ENCODE data around the gene ENAH.

ENAH gene

GRCh38 chr1:225471109-225471452 lies 181.8 kb downstream of the ENAH start:
- TF ChIP-seq, protein P1, sequence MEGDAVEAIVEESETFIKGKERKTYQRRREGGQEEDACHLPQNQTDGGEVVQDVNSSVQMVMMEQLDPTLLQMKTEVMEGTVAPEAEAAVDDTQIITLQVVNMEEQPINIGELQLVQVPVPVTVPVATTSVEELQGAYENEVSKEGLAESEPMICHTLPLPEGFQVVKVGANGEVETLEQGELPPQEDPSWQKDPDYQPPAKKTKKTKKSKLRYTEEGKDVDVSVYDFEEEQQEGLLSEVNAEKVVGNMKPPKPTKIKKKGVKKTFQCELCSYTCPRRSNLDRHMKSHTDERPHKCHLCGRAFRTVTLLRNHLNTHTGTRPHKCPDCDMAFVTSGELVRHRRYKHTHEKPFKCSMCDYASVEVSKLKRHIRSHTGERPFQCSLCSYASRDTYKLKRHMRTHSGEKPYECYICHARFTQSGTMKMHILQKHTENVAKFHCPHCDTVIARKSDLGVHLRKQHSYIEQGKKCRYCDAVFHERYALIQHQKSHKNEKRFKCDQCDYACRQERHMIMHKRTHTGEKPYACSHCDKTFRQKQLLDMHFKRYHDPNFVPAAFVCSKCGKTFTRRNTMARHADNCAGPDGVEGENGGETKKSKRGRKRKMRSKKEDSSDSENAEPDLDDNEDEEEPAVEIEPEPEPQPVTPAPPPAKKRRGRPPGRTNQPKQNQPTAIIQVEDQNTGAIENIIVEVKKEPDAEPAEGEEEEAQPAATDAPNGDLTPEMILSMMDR (IDR thresholded peaks at IDR 0.05; ENCODE audit: low read depth, low read length, missing control alignments) = no peak

GRCh38 chr1:225470211-225471108 lies 182.5 kb downstream of the ENAH start:
- no peaks in the 10 kb centered on the region for H3K27me3 ChIP-seq (replicated peaks)
- in situ Hi-C loops (cut with HindIII; ENCODE audit: low pct_ligation_motif_present, low sequenced_read_pairs) = loop anchor here (25.0 kb wide), 1 partner anchor 517 kb away; the partner anchor contains the start of gene SDE2
- DNase-seq = no peak

More at GRCh38 chr1:225471109-225471452, 181.8 kb downstream of the ENAH start:
- Histone ChIP-seq H3K4me3 (ENCODE audit: low read depth, low read length) (no peak overlapping the region), H3K27ac (no peak overlapping the region), H3K27me3 (replicated peaks) (no peaks in the 10 kb centered on the region), H3K36me3 (replicated peaks) (no peaks in the 10 kb centered on the region)
- in situ Hi-C loops (cut with HindIII; ENCODE audit: low pct_ligation_motif_present, low sequenced_read_pairs) = loop anchor here (25.0 kb wide), 1 partner anchor 516 kb away; the partner anchor contains the start of gene SDE2
- DNase-seq = no peak

GRCh38 chr1:225469051-225469450 lies 183.9 kb downstream of the ENAH start:
- in situ Hi-C loops (cut with HindIII; ENCODE audit: low pct_ligation_motif_present, low sequenced_read_pairs) = loop anchor here (25.0 kb wide), 1 partner anchor 518 kb away; the partner anchor contains the start of gene SDE2
- Histone ChIP-seq H3K4me3 (ENCODE audit: low read depth, low read length) (no peak overlapping the region), H3K27ac (no peak overlapping the region), H3K36me3 (replicated peaks) (no peaks in the 10 kb centered on the region), H3K27me3 (replicated peaks) (no peaks in the 10 kb centered on the region)
- DNase-seq = no peak
- TF ChIP-seq, protein P1 (IDR thresholded peaks at IDR 0.05; ENCODE audit: low read depth, low read length, missing control alignments) = no peak

More at GRCh38 chr1:225470211-225471108, 182.5 kb downstream of the ENAH start:
- TF ChIP-seq, protein P1 (IDR thresholded peaks at IDR 0.05; ENCODE audit: low read depth, low read length, missing control alignments) = no peak
- Histone ChIP-seq H3K4me3 (ENCODE audit: low read depth, low read length) (no peak overlapping the region), H3K36me3 (replicated peaks) (no peaks in the 10 kb centered on the region), H3K27ac (no peak overlapping the region)

DNA sequence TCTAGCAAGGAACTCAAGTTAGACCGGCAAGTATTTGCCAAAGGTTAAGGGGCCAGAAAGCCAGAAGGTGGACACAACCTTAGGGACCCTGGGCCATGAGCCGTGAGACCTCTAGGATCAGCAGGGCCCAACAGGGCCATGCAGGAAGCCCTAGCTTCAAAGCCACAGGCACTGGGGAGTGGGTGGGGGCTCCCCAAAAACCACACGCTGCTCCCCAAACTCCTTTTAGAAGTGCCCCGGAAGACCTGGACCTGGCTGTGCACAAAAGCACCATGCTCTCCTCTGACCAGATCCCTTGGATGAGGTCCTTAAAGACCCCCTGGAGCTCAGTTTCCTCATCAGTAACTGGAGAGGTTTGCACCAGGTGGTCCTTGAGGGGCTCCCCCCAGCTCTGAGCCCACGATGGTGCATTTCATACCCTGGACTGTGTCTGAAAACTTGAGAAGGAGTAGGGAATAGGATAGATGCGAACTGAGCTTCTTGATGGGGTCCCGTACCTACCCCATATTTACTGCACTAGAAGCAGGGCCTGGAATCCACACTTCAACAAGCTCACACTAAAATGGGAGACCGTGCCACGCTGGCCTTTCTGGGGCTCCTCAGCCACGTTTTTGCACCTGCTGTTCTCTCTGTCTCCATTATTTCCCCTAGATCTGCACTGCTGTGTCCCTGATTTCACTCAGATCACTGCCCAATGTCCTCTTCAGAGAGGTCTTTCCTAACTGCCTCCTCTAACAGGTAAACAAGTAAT lies 184.5 kb downstream of the ENAH start:
- in situ Hi-C loops (cut with HindIII; ENCODE audit: low pct_ligation_motif_present, low sequenced_read_pairs) = loop anchor here (25.0 kb wide), 1 partner anchor 519 kb away; the partner anchor contains the start of gene SDE2

DNA sequence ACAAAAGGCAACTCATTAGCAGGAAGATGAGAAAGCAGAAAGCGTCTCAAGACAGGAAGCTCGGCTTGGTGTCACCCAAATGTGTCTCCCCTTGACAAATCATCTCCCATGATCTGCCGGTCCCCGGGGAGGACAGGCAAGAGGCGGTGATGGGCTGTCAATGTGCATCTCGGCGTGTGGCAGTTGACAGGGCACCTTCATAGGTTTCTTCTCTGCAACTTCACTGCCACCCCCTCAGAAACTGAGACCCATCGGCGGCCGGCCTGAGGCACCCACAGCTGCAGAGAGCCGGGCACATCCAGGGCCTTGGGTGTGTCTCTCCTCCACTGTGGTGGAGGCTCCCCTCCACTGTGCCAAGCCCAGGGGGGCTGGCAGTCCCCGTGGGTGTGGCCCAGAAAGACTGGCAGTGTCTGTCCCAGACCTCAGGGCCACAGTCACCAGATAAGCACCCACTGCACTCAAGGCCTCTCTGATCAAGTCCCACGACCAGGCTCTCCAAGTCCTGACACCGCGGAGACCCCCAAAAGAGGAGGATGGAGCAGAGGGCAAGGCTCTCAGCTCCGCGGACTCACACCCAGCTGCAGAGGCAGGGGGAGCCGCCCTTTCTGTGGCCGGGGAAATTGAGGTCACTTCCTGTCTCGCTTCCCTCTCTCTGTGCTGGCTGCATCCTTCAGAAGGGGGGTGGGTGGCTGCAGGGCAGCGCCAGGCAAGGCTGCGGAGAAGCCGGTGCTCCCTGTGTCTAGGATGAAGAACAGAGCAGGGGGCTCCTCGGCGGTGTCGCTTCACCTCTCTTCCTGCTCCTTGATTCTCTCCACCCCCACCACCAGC lies 185.5 kb downstream of the ENAH start:
- TF ChIP-seq, protein P1 (IDR thresholded peaks at IDR 0.05; ENCODE audit: low read depth, low read length, missing control alignments) = no peak
- peak overlapping the region; percentile 35 for H3K27ac ChIP-seq
- in situ Hi-C loops (cut with HindIII; ENCODE audit: low pct_ligation_motif_present, low sequenced_read_pairs) = loop anchor here (25.0 kb wide), 1 partner anchor 520 kb away; the partner anchor contains the start of gene SDE2

More for the DNA sequence above, 184.5 kb downstream of the ENAH start:
- no peaks in the 10 kb centered on the region for H3K27me3 ChIP-seq (replicated peaks)
- no peak for DNase-seq
- no peaks in the 10 kb centered on the region for H3K36me3 ChIP-seq (replicated peaks)
- no peak overlapping the region for H3K27ac ChIP-seq
- H3K4me3 ChIP-seq (ENCODE audit: low read depth, low read length) = no peak overlapping the region
- TF ChIP-seq, protein P1 (IDR thresholded peaks at IDR 0.05; ENCODE audit: low read depth, low read length, missing control alignments) = no peak

More for the DNA sequence above, 185.5 kb downstream of the ENAH start:
- H3K36me3 ChIP-seq (replicated peaks) = no peaks in the 10 kb centered on the region
- H3K27me3 ChIP-seq (replicated peaks) = no peaks in the 10 kb centered on the region
- H3K4me3 ChIP-seq (ENCODE audit: low read depth, low read length) = no peak overlapping the region
- DNase-seq = no peak

Measured in brain microvascular endothelial cell (primary cell).